HepG2 (cell line): ENCODE data around the gene PLEKHA8.

Experiments
- CBX2 ChIP-seq, 2 experiments: fragments of 200-600 bp in 1 of 2; sonication (generic); formaldehyde crosslinking in 1 of 2; IDR thresholded peaks; 2 replicates each; pipeline versions ENCODE4 v1.7.0 to v1.8.1; 2018 to 2022; ENCODE audit warnings: low read depth in 2 of 2, low read length in 1 of 2, mild to moderate bottlenecking in 1 of 2, missing genetic modification reagents in 1 of 2
- CHD2 ChIP-seq: IDR thresholded peaks from 2 replicates; pipeline ENCODE4 v1.6.1; 2011; ENCODE audit warnings: low read depth, low read length, improper control_type of control experiment
- EZH2 ChIP-seq: conservative IDR thresholded peaks from 2 replicates; pipeline ENCODE4 v1.6.1; 2012; ENCODE audit warnings: mild to moderate bottlenecking, low read depth, low read length, moderate library complexity
- KDM5A ChIP-seq: fragments of 200-600 bp; sonication (generic); IDR thresholded peaks from 2 replicates; pipeline ENCODE4 v1.7.0; 2018; ENCODE audit warnings: antibody characterized with exemption, mild to moderate bottlenecking, low read length, borderline replicate concordance
- PRPF4 ChIP-seq: fragments of 200-400 bp; formaldehyde crosslinking; IDR thresholded peaks from 2 replicates; pipeline ENCODE4 v1.6.1; 2016; ENCODE audit warnings: low read length, low read depth; ENCODE audit not compliant: poor library complexity, severe bottlenecking
- SMYD3 ChIP-seq: sonication (generic); formaldehyde crosslinking; IDR thresholded peaks from 2 replicates; pipeline ENCODE4 v1.8.1; 2023; ENCODE audit warnings: mild to moderate bottlenecking, missing genetic modification reagents
- TAF1 ChIP-seq: sonication (generic); formaldehyde crosslinking; IDR thresholded peaks from 2 replicates; pipeline ENCODE4 v1.4.0; 2020; ENCODE audit warnings: missing genetic modification reagents
- TAF15 ChIP-seq: fragments of 200-400 bp; formaldehyde crosslinking; IDR thresholded peaks from one replicate; pipeline ENCODE4 v1.6.1; 2018; ENCODE audit warnings: mild to moderate bottlenecking, low read depth, low read length; ENCODE audit not compliant: poor library complexity, severe bottlenecking
- ZNF629 ChIP-seq: sonication (generic); formaldehyde crosslinking; conservative IDR thresholded peaks from 2 replicates; pipeline ENCODE4 v1.5.0; 2020; ENCODE audit warnings: missing genetic modification reagents
- TF ChIP-seq, protein P1 (sequence below): sonication (generic); IDR thresholded peaks from 2 replicates; pipeline ENCODE4 v1.6.1; 2016; ENCODE audit warnings: low read depth, borderline replicate concordance
- TF ChIP-seq, protein P2 (sequence below), 2 experiments: IDR thresholded peaks; 2 replicates each; pipeline ENCODE4 v1.6.1; 2011 to 2012; ENCODE audit warnings: low read length in 2 of 2, borderline replicate concordance in 1 of 2, low read depth in 1 of 2, mild to moderate bottlenecking in 1 of 2, moderate library complexity in 1 of 2
- TF ChIP-seq, protein P3 (sequence below): sonication (generic); formaldehyde crosslinking; IDR thresholded peaks from 2 replicates; pipeline ENCODE4 v1.5.0; 2020; ENCODE audit warnings: missing genetic modification reagents
- TF ChIP-seq, protein P4 (sequence below): sonication (generic); formaldehyde crosslinking; IDR thresholded peaks from 2 replicates; pipeline ENCODE4 v1.8.1; 2023; ENCODE audit warnings: missing genetic modification reagents, inconsistent platforms, borderline replicate concordance
- TF ChIP-seq, protein P5 (sequence below): sonication (generic); formaldehyde crosslinking; IDR thresholded peaks from 2 replicates; pipeline ENCODE4 v1.5.1; 2020; ENCODE audit warnings: missing genetic modification reagents, mild to moderate bottlenecking, borderline replicate concordance

DNA sequence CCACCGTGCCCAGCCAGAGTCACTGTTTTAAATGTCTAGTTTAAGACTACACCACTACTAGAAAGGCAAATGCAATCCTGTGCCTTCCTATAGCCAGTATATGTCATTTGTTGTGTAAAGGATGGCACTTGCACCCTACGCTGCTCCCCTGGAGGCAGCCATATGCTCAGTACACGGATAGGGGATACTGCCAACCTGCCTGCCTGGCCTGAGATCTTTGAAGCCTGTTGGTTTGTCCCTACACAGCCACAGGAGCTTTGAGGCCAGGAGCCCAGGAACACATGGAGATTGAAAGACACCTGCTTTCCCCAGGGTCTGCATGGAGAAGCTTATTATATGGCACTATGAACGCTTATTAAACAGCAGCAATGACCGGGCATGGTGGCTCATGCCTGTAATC lies 36.3 kb upstream of the PLEKHA8 start:
- TF ChIP-seq, protein P1, sequence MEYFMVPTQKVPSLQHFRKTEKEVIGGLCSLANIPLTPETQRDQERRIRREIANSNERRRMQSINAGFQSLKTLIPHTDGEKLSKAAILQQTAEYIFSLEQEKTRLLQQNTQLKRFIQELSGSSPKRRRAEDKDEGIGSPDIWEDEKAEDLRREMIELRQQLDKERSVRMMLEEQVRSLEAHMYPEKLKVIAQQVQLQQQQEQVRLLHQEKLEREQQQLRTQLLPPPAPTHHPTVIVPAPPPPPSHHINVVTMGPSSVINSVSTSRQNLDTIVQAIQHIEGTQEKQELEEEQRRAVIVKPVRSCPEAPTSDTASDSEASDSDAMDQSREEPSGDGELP: no peak
- TF ChIP-seq CHD2: no peak
- TF ChIP-seq PRPF4: no peak
- TF ChIP-seq, protein P2, sequence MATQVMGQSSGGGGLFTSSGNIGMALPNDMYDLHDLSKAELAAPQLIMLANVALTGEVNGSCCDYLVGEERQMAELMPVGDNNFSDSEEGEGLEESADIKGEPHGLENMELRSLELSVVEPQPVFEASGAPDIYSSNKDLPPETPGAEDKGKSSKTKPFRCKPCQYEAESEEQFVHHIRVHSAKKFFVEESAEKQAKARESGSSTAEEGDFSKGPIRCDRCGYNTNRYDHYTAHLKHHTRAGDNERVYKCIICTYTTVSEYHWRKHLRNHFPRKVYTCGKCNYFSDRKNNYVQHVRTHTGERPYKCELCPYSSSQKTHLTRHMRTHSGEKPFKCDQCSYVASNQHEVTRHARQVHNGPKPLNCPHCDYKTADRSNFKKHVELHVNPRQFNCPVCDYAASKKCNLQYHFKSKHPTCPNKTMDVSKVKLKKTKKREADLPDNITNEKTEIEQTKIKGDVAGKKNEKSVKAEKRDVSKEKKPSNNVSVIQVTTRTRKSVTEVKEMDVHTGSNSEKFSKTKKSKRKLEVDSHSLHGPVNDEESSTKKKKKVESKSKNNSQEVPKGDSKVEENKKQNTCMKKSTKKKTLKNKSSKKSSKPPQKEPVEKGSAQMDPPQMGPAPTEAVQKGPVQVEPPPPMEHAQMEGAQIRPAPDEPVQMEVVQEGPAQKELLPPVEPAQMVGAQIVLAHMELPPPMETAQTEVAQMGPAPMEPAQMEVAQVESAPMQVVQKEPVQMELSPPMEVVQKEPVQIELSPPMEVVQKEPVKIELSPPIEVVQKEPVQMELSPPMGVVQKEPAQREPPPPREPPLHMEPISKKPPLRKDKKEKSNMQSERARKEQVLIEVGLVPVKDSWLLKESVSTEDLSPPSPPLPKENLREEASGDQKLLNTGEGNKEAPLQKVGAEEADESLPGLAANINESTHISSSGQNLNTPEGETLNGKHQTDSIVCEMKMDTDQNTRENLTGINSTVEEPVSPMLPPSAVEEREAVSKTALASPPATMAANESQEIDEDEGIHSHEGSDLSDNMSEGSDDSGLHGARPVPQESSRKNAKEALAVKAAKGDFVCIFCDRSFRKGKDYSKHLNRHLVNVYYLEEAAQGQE (IDR thresholded peaks at IDR 0.05; ENCODE audit: borderline replicate concordance in 1 of 2, low read depth in 1 of 2, low read length in 2 of 2): no peak
- no peak for TF ChIP-seq ZNF629
- no peak for TF ChIP-seq EZH2
- TF ChIP-seq, protein P3, sequence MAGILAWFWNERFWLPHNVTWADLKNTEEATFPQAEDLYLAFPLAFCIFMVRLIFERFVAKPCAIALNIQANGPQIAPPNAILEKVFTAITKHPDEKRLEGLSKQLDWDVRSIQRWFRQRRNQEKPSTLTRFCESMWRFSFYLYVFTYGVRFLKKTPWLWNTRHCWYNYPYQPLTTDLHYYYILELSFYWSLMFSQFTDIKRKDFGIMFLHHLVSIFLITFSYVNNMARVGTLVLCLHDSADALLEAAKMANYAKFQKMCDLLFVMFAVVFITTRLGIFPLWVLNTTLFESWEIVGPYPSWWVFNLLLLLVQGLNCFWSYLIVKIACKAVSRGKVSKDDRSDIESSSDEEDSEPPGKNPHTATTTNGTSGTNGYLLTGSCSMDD (CRISPR knock-in tag): no peak
- no peak for TF ChIP-seq TAF15
- TF ChIP-seq, protein P4, sequence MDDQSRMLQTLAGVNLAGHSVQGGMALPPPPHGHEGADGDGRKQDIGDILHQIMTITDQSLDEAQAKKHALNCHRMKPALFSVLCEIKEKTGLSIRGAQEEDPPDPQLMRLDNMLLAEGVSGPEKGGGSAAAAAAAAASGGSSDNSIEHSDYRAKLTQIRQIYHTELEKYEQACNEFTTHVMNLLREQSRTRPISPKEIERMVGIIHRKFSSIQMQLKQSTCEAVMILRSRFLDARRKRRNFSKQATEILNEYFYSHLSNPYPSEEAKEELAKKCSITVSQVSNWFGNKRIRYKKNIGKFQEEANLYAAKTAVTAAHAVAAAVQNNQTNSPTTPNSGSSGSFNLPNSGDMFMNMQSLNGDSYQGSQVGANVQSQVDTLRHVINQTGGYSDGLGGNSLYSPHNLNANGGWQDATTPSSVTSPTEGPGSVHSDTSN: no peak
- TF ChIP-seq TAF1 (CRISPR knock-in tag): no peak
- no peak for TF ChIP-seq CBX2 (IDR thresholded peaks at IDR 0.05; ENCODE audit: low read depth, low read length)
- no peak for TF ChIP-seq CBX2 (CRISPR knock-in tag; IDR thresholded peaks at IDR 0.05; ENCODE audit: low read depth)
- no peak for TF ChIP-seq SMYD3 (CRISPR knock-in tag)
- TF ChIP-seq, protein P5, sequence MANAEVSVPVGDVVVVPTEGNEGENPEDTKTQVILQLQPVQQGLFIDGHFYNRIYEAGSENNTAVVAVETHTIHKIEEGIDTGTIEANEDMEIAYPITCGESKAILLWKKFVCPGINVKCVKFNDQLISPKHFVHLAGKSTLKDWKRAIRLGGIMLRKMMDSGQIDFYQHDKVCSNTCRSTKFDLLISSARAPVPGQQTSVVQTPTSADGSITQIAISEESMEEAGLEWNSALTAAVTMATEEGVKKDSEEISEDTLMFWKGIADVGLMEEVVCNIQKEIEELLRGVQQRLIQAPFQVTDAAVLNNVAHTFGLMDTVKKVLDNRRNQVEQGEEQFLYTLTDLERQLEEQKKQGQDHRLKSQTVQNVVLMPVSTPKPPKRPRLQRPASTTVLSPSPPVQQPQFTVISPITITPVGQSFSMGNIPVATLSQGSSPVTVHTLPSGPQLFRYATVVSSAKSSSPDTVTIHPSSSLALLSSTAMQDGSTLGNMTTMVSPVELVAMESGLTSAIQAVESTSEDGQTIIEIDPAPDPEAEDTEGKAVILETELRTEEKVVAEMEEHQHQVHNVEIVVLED (CRISPR knock-in tag): no peak
- no peak for TF ChIP-seq KDM5A
